Stimulated activated naive CD4-positive, alpha-beta T cell (primary cell): ENCODE measurements around the gene ERGIC3.

Source experiments
- DNase-seq, 6 experiments: peaks; one replicate each; lab custom pipeline; 2025; lab: John Stamatoyannopoulos, UW

The ERGIC3 gene

GRCh38 chr20:35561268-35561667 is 19.4 kb downstream of the ERGIC3 start:
- peak in 2 of 6 experiments; percentile 14 to 30 for DNase-seq

- DNase-seq: no peak
Observed at GRCh38 chr20:35561671-35562070, 19.8 kb downstream of the ERGIC3 start.

DNA sequence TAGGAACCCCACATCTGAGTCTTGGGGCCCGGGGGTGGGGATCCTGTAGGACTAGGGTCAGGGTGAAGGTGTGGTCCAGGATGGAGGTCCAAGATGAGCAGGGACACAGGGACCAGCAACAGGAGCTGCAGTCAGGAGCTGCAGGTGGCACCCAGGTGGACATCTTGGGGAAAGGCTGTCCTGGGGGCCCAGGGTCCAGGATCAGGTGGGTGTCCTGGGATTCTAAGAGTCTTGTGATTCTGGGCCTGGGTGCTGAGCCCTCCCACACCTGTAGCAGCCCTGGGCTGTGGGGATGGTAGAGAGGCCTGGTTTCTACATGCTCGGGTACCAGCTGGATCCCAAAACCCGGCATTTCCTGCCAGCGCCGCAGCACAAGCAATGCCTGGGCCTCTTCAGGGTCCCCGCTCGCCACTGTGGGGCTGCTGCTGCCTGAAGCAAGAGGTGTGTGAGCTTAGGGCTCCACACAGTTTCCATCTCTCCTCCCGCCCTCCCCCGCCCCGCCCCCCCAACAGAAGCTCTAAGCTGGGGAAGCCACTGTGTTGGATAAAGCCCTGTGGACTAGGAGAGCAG is 20.7 kb downstream of the ERGIC3 start:
- DNase-seq: no peak

GRCh38 chr20:35563834-35564233 is 22.0 kb downstream of the ERGIC3 start:
- no peak for DNase-seq

DNA sequence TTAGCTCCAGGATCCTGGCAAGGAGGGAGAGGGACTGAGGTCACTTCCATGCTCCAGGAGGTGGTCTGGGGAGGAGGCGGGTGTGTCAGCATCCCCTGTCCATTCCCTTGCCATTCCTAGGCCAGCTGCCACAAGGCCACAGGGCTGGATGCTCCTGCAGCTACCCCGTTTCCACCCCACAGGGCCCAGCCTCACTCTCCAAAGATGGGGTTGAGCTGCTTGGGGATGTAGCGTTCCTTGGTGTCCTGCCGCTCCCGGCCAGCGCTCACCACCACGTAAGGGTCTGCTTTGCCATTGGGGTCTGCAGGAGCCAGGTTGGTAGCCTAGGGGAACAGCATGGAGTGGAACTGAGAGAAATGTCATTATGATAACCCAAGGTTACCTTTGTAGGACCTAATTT is 23.0 kb downstream of the ERGIC3 start:
- no peak for DNase-seq

GRCh38 chr20:35568645-35569044 is 26.8 kb downstream of the ERGIC3 start:
- DNase-seq: no peak

GRCh38 chr20:35571555-35571954 is 29.7 kb downstream of the ERGIC3 start:
- DNase-seq: no peak

- no peak for DNase-seq
Observed at GRCh38 chr20:35572838-35573237, 31.0 kb downstream of the ERGIC3 start.

GRCh38 chr20:35575958-35576357 is 34.1 kb downstream of the ERGIC3 start:
- DNase-seq: no peak

GRCh38 chr20:35576816-35577215 is 34.9 kb downstream of the ERGIC3 start:
- no peak for DNase-seq

- DNase-seq: no peak
Observed at GRCh38 chr20:35578469-35578868, 36.6 kb downstream of the ERGIC3 start.

GRCh38 chr20:35579196-35579595 is 37.3 kb downstream of the ERGIC3 start:
- no peak for DNase-seq

GRCh38 chr20:35582131-35582530 is 40.3 kb downstream of the ERGIC3 start:
- DNase-seq: no peak

GRCh38 chr20:35582741-35583404 is 41.0 kb downstream of the ERGIC3 start:
- no peak for DNase-seq

- DNase-seq: no peak
Observed at GRCh38 chr20:35583636-35584560, 42.0 kb downstream of the ERGIC3 start.

GRCh38 chr20:35586751-35587425 is 45.0 kb downstream of the ERGIC3 start:
- DNase-seq: no peak

DNA sequence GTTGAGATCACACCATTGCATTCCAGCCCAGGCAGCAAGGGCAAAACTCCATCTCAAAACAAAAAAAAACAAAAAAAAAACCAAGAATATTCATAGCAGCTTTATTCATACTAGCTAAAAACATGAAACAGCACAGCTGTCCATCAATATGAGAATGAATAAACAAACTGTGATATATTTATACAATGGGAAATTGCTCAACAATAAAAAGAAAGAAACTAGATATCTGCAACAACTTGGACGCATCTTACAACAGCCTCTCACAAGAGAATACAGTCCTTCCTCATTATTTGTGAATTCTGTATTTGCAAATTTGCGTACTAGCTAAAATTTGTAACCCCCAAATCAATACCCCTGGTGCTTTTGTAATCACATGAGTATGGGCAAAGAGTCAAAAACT is 45.6 kb downstream of the ERGIC3 start:
- DNase-seq: no peak

DNA sequence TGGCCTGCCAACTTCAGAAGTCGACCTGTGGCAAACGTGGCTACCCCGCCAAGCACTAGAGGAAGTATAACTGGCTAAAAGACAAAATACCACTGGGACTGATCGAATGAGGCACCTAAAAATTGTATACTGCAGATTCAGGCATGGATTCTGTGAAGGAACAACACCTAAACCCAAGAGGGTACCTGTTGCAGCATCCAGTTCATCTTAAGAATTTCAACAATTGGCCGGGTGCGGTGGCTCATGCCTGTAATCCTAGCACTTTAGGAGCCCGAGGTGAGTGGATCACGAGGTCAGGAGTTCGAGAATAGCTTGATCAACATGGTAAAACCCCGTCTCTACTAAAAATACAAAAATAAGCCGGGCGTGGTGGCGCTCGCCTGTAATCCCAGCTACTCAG is 46.5 kb downstream of the ERGIC3 start:
- DNase-seq: no peak

DNA sequence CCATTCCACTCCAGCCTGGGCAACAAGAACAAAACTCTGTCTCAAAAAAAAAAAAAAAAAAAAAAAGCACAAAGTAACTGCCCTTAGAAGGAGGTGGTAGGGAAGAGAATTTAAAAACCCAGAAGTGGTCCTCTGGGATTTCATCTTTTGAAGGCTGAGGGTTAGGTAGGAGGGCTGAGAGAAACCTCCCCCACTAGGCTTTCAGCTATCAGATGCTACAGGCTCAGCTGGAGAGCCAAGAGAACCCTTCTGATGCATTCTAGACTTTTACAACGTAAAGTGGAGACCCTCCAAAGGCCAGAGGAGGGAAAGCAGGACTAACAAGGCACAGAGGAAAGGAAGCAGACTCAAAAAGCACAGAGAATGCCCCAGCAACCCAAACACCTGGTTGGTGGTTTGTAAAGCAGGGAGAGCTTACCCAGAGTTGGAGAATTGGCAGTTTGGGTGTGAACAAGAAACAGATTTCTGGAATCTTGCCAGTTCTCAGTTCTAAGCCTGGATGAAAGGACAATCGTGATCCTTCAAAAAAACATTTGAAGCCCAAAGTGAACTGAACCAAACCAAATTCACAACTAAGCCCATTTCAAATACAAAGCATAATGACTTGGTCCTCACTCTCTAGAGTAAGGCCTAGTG is 50.6 kb downstream of the ERGIC3 start:
- DNase-seq: no peak

DNA sequence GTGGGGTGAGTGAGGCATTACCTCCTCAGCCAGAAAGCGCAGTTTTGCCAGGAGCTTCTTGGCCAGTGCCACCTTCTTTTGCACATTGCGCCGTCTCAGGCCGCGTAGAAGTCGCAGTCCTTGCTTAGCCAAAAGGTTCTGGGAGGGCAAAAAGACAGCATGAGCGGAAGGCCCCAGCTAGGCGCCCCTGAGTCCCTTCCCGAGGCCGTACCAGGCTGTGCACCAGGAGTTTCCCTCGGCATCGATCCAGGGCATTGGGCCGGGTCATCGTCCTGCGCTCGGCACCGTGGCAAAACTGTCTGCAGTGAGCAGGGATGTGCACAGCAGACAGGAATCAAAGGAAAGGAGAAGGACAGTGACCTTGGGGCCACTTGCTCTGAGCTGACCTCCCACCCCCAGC is 53.6 kb downstream of the ERGIC3 start:
- DNase-seq: no peak

- DNase-seq: no peak
Observed at GRCh38 chr20:35595901-35596300, 54.0 kb downstream of the ERGIC3 start.

DNA sequence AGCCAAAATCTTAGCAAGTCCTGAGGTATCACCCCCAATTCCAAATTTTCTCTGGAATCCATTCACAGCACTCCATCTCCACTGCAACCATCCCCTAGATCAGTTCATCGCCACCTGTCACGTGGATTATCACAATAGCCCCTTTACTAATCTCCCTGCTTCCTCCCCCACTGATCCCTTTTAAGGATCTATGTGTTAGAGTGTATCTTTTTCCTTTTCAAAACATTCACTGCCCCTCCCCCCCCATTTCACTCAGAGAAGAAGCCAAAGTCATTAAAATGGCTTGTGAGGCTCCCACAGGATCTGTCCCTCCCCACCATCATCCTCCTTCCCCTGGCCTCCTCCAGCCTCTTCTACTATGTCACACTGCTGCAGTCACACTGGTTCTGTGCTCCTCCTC is 55.3 kb downstream of the ERGIC3 start:
- no peak for DNase-seq
